ENCODE measurements around the gene CADPS. TPM values are rescaled to one million over a fixed set of nuclear protein-coding genes. Genes with fewer than 3 reads are reported as not detected.

CADPS gene
- total and polyA plus RNA-seq, 2 experiments from 2014 or later, result 2.8 to 8.1 TPM

DNA sequence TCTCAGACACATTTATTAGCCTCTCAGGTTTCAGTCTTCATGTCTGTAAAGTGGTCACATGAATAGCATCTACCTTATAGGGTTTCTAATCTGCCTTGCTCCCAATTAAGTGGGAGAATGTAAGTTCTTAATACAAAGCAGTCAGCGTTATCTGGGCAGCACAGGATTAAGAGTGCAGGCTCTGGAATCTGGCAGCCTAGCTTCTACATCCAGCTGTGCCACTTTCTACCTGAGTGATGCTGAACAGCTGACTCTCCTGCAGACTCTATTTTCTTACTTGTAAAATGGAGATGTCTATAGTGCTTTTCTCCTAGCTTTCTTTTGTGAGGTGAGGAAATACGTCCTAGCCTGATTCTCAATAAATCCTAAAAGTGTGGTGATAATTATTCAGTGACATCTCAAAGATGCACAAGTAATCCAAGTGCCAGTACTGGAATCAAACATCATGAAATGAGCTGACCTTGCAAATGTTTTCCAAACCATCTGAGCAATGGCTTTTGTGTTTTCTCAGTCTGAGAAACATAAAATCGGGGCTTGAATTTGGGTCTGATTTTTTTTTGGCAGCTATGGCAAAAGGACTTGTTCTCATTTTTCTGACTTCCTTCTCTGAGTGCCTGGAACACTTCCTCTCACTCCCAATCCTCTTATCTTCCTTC, 269.7 kb downstream of the CADPS start:
- Histone ChIP-seq H3K27me3 (no peaks in the 10 kb centered on the region), H3K4me2 (no peak overlapping the region), H3K27ac (no peak overlapping the region), H3K4me1 (ENCODE audit: insufficient read depth) (no peaks in the 10 kb centered on the region), H2AFZ (no peak overlapping the region), H3K9me3 (ENCODE audit: low read depth) (no peaks in the 10 kb centered on the region), H3K4me3 (no peak overlapping the region), H3K9me2 (replicated peaks; ENCODE audit: insufficient read depth) (no peaks in the 10 kb centered on the region), H3K36me3 (replicated peaks; ENCODE audit: insufficient read depth, low read depth) (no peaks in the 10 kb centered on the region), H4K20me1 (ENCODE audit: insufficient read depth, poor library complexity, severe bottlenecking) (no peaks in the 10 kb centered on the region), H3K79me2 (no peaks in the 10 kb centered on the region)
- DNase-seq (ENCODE audit: low spot score), result no peak
- WGBS (ENCODE audit: low lambda C conversion rate, missing lambda C conversion rate), result 57% methylated on average over 3 of the region's 3 CpGs
- TF ChIP-seq EZH2phosphoT487 (IDR thresholded peaks at IDR 0.05; ENCODE audit: low read depth, severe bottlenecking, unreplicated experiment), result no peak
- TF ChIP-seq EZH2 (IDR thresholded peaks at IDR 0.05; ENCODE audit: borderline replicate concordance), result no peak

DNA sequence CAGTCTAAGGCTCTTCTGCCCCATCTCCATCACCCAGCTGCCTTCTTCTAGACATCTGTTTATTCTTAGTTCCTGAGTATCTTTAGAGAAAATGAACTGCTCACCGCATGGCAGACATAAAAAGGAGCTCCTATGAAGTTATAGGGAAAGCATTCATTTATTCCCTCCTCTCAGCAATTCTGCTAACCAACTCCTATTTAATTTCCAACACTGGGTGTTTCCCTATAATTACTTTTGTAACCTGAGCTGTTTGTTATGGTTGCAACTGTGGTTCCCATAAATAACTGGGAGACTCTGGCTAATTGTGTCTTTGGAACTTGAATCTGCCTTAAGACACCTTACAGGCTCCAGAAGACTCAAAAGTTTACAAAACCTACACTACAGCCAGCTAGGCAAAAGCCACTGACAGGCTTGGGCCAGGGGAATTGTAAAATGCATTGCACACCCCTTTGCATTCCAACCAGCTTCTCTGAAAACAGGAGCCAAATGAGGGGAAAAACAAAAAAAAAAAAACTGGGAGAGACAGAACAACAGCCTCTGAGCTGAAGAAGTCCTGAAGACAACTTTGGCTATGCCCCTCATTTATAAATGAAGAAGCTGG, 270.4 kb downstream of the CADPS start:
- Histone ChIP-seq H4K20me1 (ENCODE audit: insufficient read depth, poor library complexity, severe bottlenecking) (no peaks in the 10 kb centered on the region), H3K9me2 (replicated peaks; ENCODE audit: insufficient read depth) (no peaks in the 10 kb centered on the region), H3K9me3 (ENCODE audit: low read depth) (no peaks in the 10 kb centered on the region), H3K36me3 (replicated peaks; ENCODE audit: insufficient read depth, low read depth) (no peaks in the 10 kb centered on the region), H2AFZ (no peak overlapping the region), H3K4me3 (no peak overlapping the region), H3K4me2 (no peak overlapping the region), H3K27me3 (no peaks in the 10 kb centered on the region), H3K27ac (no peak overlapping the region), H3K79me2 (no peaks in the 10 kb centered on the region), H3K4me1 (ENCODE audit: insufficient read depth) (no peaks in the 10 kb centered on the region)
- TF ChIP-seq, protein P1, sequence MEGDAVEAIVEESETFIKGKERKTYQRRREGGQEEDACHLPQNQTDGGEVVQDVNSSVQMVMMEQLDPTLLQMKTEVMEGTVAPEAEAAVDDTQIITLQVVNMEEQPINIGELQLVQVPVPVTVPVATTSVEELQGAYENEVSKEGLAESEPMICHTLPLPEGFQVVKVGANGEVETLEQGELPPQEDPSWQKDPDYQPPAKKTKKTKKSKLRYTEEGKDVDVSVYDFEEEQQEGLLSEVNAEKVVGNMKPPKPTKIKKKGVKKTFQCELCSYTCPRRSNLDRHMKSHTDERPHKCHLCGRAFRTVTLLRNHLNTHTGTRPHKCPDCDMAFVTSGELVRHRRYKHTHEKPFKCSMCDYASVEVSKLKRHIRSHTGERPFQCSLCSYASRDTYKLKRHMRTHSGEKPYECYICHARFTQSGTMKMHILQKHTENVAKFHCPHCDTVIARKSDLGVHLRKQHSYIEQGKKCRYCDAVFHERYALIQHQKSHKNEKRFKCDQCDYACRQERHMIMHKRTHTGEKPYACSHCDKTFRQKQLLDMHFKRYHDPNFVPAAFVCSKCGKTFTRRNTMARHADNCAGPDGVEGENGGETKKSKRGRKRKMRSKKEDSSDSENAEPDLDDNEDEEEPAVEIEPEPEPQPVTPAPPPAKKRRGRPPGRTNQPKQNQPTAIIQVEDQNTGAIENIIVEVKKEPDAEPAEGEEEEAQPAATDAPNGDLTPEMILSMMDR (IDR thresholded peaks at IDR 0.05; ENCODE audit: poor library complexity), result no peak
- TF ChIP-seq EZH2 (IDR thresholded peaks at IDR 0.05; ENCODE audit: borderline replicate concordance), result no peak
- no peak for TF ChIP-seq EZH2phosphoT487 (IDR thresholded peaks at IDR 0.05; ENCODE audit: low read depth, severe bottlenecking, unreplicated experiment)
- WGBS (ENCODE audit: low lambda C conversion rate, missing lambda C conversion rate), result 81% methylated on average over 1 of the region's 1 CpG
- DNase-seq (ENCODE audit: low spot score), result no peak

DNA sequence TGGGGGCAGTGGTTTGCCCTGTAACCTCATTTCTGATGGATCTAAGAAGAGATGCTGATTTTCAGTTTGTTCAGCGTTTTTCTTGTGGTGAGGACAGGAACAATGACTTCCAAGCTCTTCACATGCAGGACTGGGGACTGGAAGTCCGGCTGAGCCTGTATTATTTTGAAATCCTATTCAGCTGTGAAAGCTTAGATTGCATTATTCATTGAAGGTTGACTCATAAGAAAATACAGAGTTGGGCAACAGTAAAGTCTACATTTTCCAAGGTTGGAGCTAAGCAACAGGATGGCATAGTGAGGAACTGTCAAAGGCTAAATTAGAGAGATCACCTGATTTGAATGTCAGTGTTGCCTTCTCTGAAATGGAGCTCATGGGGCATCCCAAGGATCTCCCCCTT, 270.9 kb downstream of the CADPS start:
- Histone ChIP-seq H3K27ac (no peak overlapping the region), H4K20me1 (ENCODE audit: insufficient read depth, poor library complexity, severe bottlenecking) (no peaks in the 10 kb centered on the region), H3K27me3 (no peaks in the 10 kb centered on the region), H3K9me2 (replicated peaks; ENCODE audit: insufficient read depth) (no peaks in the 10 kb centered on the region), H2AFZ (no peak overlapping the region), H3K79me2 (no peaks in the 10 kb centered on the region), H3K9me3 (ENCODE audit: low read depth) (no peaks in the 10 kb centered on the region), H3K36me3 (replicated peaks; ENCODE audit: insufficient read depth, low read depth) (no peaks in the 10 kb centered on the region), H3K4me2 (no peak overlapping the region), H3K4me3 (no peak overlapping the region), H3K4me1 (ENCODE audit: insufficient read depth) (no peaks in the 10 kb centered on the region)
- TF ChIP-seq, protein P1 (IDR thresholded peaks at IDR 0.05; ENCODE audit: poor library complexity), result no peak
- TF ChIP-seq EZH2phosphoT487 (IDR thresholded peaks at IDR 0.05; ENCODE audit: low read depth, severe bottlenecking, unreplicated experiment) (no peak), EZH2 (IDR thresholded peaks at IDR 0.05; ENCODE audit: borderline replicate concordance) (no peak)
- WGBS (ENCODE audit: low lambda C conversion rate, missing lambda C conversion rate), result 64% methylated on average over 2 of the region's 2 CpGs
- no peak for DNase-seq (ENCODE audit: low spot score)

DNA sequence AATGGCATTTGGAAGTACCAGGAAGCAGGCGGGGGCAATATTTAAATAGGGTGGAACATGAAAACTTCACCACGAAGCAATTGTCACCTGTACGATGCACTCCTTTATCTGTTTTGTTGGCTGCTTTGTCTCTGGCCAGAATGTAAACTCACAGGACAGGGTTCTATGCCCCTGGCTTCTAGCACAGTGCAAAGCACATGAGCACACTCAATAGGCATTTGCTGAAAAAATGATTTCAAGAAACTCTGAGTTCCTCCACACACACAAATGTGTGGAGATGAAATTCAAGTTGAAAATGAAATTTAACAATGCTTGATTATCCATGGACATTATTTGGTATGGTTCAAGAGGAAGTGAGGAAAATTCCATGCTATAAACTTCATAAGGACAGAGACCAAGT, 272.2 kb downstream of the CADPS start:
- Histone ChIP-seq H3K27ac (no peak overlapping the region), H3K4me2 (no peak overlapping the region), H3K27me3 (no peaks in the 10 kb centered on the region), H3K4me3 (no peak overlapping the region), H3K9me3 (ENCODE audit: low read depth) (no peaks in the 10 kb centered on the region), H3K4me1 (ENCODE audit: insufficient read depth) (no peaks in the 10 kb centered on the region), H2AFZ (no peak overlapping the region), H3K79me2 (no peaks in the 10 kb centered on the region), H4K20me1 (ENCODE audit: insufficient read depth, poor library complexity, severe bottlenecking) (no peaks in the 10 kb centered on the region), H3K36me3 (replicated peaks; ENCODE audit: insufficient read depth, low read depth) (no peaks in the 10 kb centered on the region), H3K9me2 (replicated peaks; ENCODE audit: insufficient read depth) (no peaks in the 10 kb centered on the region)
- no peak for DNase-seq (ENCODE audit: low spot score)
- TF ChIP-seq EZH2 (IDR thresholded peaks at IDR 0.05; ENCODE audit: borderline replicate concordance), result no peak
- no peak for TF ChIP-seq EZH2phosphoT487 (IDR thresholded peaks at IDR 0.05; ENCODE audit: low read depth, severe bottlenecking, unreplicated experiment)
- TF ChIP-seq, protein P1 (IDR thresholded peaks at IDR 0.05; ENCODE audit: poor library complexity), result no peak
- 85% methylated on average over 3 of the region's 3 CpGs for WGBS (ENCODE audit: low lambda C conversion rate, missing lambda C conversion rate)

Measured in hepatocyte (in vitro differentiated cells).